ENCODE results near the gene PDZD7. TPM values are rescaled to one million over a fixed set of nuclear protein-coding genes. Genes with fewer than 3 reads are reported as not detected.

PDZD7 gene
- total RNA-seq, 1 experiment from 2014 or later, result 1.4 TPM

DNA sequence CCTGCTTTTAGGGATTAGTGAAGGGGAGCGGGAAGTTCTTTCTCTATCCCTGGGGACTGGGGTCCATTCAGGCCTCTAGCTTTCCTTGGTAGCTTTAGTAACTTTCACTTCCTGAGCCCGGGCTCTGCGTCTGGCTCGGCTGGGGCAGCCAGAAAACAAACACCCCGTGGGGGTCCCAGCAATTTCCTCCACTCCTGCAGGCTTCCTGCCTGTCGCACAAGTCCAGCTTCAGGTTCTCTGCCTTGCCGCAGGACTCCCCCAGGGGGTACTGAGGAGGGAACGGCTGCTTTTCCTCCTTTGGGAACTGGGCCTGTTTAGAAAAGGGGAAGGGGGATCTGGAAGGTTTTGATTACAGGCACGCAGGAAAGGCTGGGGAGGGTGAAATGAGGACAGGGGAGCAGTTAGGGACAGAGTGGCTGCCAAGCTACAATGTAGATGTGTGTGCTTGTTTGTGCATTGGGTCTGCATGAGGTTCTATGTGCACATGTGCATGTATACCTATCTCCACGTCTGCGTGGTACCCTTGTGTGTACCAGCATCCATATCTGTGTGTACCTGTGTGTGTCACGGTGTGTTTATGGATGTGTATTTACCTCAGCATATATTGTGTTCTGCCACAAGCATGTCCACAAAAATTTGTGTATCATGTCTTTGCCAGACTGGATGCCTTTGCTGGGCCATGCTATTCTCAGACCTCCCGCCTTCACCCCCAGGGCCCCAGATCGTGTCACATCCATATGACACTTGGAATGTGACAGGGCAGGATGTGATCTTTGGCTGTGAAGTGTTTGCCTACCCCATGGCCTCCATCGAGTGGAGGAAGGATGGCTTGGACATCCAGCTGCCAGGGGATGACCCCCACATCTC, 32.9 kb upstream of the PDZD7 start:
- Histone ChIP-seq H3K4me3 (peak overlapping the region; percentile 82), H3K27me3 (no peaks in the 10 kb centered on the region)

DNA sequence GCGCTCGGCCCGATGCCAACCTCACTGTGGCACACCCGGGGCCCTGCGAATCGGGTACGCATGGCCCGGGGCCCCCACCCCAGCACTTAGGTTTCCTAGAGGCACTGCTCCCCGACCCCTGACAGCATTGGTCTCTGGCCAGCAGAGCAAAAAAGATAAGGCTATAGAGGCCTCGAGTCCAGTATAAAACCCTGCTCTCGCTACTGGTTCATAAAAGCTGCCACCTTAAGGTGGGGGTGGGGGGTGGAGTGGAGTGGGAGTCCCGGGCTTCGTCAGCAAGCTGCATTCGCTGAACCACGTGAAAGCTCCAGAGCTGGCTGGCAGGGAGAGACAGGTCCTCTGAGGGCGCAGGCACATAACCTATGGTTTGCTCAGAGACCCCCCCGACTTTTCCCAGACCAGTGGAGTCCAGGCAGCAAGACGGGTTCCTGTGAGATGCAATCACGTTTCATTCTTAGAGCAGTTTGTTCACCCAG, 32.2 kb upstream of the PDZD7 start:
- DNase-seq, result no peak
- no peaks in the 10 kb centered on the region for H3K27me3 ChIP-seq
- peak overlapping the region; percentile 82 for H3K4me3 ChIP-seq
- H3K36me3 ChIP-seq, result peaks cover 19% of the 10 kb centered on the region
- H3K9me3 ChIP-seq, result no peaks in the 10 kb centered on the region

More for the DNA sequence above, 32.9 kb upstream of the PDZD7 start:
- Histone ChIP-seq H3K36me3 (peaks cover 19% of the 10 kb centered on the region), H3K9me3 (no peaks in the 10 kb centered on the region)
- DNase-seq, result no peak

DNA sequence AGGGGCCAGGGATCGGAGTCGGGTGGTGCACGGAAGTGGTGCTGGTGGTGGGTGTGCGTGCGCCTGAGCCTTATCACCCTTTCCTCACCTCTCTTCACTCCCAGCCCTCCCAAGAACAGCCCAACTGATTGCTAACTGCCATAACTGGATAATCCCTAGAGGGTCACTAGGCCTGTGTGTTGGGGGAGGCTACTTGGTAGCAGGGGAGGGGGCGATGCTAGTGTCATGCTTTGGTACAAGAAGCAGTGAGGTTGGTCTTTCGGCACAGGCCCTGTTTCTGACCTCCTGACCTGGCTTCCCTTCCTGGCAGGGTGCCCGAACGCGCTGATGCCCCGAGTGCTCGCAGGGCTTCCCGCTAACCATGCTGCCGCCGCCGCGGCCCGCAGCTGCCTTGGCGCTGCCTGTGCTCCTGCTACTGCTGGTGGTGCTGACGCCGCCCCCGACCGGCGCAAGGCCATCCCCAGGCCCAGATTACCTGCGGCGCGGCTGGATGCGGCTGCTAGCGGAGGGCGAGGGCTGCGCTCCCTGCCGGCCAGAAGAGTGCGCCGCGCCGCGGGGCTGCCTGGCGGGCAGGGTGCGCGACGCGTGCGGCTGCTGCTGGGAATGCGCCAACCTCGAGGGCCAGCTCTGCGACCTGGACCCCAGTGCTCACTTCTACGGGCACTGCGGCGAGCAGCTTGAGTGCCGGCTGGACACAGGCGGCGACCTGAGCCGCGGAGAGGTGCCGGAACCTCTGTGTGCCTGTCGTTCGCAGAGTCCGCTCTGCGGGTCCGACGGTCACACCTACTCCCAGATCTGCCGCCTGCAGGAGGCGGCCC, 31.5 kb upstream of the PDZD7 start:
- Histone ChIP-seq H3K4me3 (peak overlapping the region; percentile 82), H3K27me3 (no peaks in the 10 kb centered on the region), H3K9me3 (no peaks in the 10 kb centered on the region), H3K36me3 (peaks cover 19% of the 10 kb centered on the region)
- DNase-seq, result peak; percentile 74

DNA sequence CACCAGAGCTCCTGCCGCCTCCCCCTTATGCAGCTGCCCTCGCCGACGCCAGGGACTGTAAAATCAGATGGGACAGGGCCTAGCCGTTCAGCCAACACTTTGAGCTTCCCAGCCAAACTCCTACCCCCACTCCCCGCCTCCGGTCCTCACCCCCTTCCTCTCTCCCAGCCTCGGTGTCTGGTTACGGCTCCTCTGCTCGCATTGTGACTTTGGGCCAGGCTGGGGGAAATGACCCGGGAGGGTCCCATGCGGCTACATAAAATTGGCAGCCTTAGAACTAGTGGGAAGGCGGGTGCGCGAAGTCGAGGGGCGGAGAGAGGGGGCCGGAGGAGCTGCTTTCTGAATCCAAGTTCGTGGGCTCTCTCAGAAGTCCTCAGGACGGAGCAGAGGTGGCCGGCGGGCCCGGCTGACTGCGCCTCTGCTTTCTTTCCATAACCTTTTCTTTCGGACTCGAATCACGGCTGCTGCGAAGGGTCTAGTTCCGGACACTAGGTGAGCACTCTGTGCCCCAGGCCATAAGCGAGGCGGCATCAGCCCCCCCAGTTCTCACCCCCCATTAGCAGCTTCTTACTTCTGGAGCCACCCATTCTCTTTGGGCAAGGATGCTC, 30.8 kb upstream of the PDZD7 start, which contains the start of gene KAZALD1:
TSS of gene KAZALD1 (plus strand) at position 366 of the 608 bp plus-strand sequence. CDS start 604 bp downstream, outside the sequence.
- DNase-seq, result peak; percentile 82
- Histone ChIP-seq H3K9me3 (no peaks in the 10 kb centered on the region), H3K4me3 (peak within 1 kb of the TSS; percentile 82), H3K27me3 (no peaks in the 10 kb centered on the region), H3K36me3 (peaks cover 19% of the 10 kb centered on the region)

DNA sequence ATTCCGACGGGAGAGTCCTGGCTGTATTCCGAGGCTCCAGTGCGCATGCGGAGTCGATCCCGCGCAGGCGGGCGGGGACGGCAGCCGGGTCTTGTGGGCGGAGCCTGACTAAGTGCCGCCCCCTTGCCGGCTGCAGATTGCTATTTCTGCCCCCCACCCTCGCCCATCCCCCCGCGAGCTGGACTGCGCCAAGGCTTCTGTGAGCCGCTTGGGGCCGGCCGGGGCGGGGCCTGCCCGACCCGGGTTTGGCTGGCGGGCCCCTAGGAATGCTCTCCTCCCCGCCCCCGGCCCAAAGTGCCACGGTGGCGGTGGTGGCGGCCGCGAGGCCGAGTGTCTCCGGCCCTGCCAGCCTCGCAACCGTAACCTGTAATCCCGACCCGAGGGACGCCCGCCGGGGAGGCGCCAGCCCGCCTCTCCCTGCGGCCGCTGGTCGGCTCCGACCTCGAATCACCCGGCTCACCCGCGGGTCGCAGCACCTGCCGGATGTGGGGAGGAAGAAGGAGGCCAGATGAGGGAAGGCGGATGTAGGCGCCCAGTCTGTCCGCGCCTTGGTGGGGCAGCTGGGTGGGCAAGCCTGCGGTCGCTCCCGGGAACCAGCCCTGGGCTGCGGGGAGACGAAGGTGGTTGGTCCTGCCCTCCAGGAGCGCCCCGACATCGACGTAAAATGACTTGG, 30.2 kb upstream of the PDZD7 start:
- peak; percentile 98 for DNase-seq

DNA sequence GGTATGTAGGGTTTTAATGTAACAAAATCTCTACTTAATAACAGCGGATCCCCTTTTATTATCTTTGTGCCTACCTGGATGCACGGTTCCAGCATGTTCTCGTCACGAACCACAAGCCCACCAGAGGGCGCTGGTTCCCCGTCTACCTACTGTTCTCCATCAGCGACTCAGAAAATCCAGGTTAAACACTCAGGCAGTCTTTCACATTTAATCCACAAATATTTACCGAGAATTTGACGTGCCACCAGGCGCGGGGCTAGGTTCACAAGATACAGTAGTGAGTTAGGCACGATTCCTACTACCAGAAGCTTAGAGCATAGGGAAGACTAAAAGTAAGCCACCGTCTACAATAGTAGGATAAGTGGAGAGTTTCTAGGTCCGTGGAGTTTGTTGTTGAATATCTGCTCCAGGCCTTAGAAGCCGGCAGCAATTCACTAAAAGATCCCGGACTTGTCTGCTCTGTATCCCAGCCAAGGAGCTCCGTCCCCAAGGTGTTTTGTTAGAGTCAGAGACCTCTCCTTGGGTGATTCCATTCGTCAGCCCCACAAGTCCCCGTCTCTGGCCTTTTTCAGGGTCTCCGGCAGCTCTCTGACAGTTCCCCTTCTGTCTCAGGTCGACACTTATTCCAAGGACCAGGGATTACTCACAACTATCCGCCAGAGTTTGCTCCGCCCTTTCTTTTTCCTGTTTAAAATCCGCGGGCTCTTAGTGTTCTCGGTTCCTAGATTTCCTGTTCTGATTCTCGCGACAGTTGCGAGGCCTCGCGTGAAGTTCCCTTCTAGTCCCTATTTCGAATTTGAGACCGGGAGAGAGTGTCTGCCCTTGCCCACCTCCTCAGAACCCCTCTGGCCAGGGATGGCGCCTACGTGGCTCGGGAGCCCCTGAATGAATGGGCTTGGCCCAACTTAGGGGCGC, 29.4 kb upstream of the PDZD7 start:
- Histone ChIP-seq H3K9me3 (no peaks in the 10 kb centered on the region), H3K36me3 (peaks cover 25% of the 10 kb centered on the region), H3K4me3 (peak overlapping the region; percentile 82), H3K27me3 (no peaks in the 10 kb centered on the region)
- DNase-seq, result peak; percentile 89

More for the DNA sequence above, 30.2 kb upstream of the PDZD7 start:
- H3K4me3 ChIP-seq, result peak overlapping the region; percentile 82
- H3K36me3 ChIP-seq, result peaks cover 21% of the 10 kb centered on the region
- H3K9me3 ChIP-seq, result no peaks in the 10 kb centered on the region
- H3K27me3 ChIP-seq, result no peaks in the 10 kb centered on the region

DNA sequence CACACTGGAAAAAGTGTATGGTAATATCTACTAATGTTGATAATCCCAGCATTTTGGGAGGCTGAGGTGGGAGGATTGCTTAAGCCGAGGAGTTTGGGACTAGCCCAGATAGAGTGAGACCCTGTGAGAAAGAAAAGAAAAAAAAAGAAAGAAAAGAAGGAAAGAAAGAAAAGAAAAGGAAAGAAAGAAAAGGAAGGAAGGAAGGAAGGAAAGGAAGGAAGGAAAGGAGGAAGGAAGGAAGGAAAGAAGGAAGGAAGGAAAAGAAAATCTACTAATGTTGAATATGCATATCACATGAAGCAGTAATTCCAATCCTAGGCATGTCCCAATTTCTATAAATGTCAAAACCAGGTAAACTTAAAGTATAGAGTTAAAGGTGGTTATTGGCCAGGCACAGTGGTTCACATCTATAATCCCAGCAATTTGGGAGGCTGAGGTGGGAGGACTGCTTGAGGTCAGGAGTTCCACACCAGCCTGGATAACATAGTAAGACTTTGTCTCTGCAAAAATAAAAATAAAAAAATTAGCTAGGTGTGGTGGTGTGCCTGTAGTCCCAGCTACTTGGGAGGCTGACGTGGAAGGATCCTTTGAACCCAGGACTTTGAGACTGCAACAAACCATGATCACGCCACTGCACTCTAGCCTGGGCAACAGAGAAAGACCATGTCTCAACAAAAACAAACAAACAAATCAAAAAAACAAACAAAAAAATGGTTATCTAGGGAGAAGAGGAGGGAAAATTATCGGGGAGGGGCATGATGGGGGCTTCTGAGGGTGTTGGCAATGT, 25.6 kb upstream of the PDZD7 start:
- H3K9me3 ChIP-seq, result no peaks in the 10 kb centered on the region
- H3K27me3 ChIP-seq, result no peaks in the 10 kb centered on the region
- no peak for DNase-seq
- H3K36me3 ChIP-seq, result peaks cover 7% of the 10 kb centered on the region
- no peak overlapping the region for H3K4me3 ChIP-seq

DNA sequence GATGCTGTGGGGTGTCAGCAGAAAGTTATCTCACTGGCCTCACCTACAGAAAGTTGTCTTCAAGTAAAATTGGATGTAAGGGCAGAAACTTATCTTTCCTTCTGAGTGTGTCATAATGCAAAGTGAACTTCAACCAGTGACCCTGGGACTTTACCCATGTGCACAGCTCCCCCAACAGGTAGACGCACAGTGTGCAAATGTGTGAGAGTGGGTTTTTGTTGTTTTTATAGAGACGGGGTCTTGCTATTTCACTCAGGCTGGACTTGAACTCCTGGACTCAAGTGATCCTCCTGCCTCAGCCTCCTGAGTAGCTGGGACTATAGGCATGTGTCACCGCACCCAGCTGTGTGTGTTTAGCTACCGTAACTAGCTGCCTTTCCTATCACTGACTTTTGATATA, 24.5 kb upstream of the PDZD7 start:
- no peak for DNase-seq

DNA sequence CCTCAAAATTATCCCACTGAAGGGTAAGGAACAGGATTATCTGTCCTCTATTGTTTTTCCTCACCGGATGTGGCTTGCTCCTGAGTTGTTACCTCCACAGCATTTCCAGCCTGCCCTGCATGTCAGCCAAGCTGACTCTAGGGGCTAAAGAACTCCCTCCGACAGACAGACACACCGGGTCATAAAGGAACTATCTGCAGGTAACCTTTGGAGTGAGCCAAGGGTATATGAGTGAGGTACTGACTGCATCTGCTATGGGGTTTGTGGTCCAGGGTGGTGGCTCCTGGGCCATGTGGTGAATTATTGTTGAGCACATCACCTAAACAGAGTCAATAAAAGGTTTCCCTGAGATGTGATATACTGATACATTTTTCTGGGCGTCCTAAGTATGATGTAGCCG, 23.9 kb upstream of the PDZD7 start:
- Histone ChIP-seq H3K9me3 (no peaks in the 10 kb centered on the region), H3K27me3 (no peaks in the 10 kb centered on the region), H3K36me3 (peaks cover 7% of the 10 kb centered on the region), H3K4me3 (no peak overlapping the region)
- DNase-seq, result no peak

More for the DNA sequence above, 24.5 kb upstream of the PDZD7 start:
- Histone ChIP-seq H3K9me3 (no peaks in the 10 kb centered on the region), H3K4me3 (no peak overlapping the region), H3K36me3 (peaks cover 7% of the 10 kb centered on the region), H3K27me3 (no peaks in the 10 kb centered on the region)

DNA sequence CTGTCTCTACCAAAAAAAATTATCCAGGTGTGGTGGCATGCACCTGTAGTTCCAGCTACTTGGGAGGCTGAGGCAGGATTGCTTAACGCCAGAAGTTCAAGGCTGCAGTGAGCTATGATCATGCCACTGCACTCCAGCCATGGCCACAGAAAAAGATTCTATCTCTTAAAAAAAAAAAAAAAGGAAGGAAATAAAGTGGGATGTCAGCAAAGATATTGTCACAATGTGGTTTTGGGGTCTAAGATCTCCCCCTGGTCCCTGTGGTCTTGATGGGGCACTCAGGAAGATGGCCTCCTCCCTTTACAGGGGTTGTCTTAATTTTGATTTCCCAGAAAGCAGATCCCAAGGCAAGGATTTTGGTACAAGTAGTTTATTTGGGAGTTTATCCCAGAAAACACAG, 23.4 kb upstream of the PDZD7 start:
- Histone ChIP-seq H3K9me3 (no peaks in the 10 kb centered on the region), H3K36me3 (peaks cover 7% of the 10 kb centered on the region), H3K4me3 (no peak overlapping the region), H3K27me3 (no peaks in the 10 kb centered on the region)
- no peak for DNase-seq

DNA sequence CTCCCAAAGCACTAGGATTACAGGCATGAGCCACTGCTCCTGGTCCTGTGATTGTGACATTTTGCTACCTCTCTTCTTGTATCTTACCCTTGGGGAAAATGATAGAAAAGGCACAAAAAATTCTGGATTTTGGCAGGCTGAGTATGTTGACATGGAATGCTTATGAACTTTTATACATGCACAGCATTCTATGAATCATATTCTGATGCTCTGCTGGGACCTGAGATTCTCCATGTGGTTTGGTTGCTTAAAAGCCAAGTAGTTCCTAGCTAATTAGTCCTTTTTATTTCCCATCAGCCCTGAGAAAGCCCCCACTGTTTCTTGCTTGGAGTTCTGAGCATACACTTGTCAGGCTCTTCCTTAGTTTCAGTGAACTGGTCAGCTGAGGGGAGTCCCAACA, 22.6 kb upstream of the PDZD7 start:
- Histone ChIP-seq H3K36me3 (peaks cover 7% of the 10 kb centered on the region), H3K4me3 (no peak overlapping the region), H3K9me3 (no peaks in the 10 kb centered on the region), H3K27me3 (no peaks in the 10 kb centered on the region)
- DNase-seq, result no peak

DNA sequence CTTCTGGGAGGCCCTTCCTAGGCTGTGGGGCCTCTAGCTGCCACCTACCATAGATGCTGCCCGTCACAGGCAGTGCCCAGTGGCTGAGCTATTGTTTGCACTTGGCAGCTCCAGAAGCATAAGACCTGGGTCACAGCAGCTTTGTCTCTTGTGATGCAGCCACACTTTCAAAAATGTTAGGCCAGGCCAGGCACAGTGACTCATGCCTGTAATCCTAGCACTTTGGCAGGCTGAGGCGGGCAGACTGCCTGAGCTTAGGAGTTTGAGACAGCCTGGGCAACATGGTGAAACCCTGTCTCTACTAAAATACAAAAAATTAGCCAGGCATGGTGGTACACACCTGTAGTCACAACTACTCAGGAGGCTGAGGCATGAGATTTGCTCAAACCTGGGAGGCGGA, 21.4 kb upstream of the PDZD7 start:
- DNase-seq, result peak; percentile 89
- Histone ChIP-seq H3K4me3 (no peak overlapping the region), H3K9me3 (no peaks in the 10 kb centered on the region)

DNA sequence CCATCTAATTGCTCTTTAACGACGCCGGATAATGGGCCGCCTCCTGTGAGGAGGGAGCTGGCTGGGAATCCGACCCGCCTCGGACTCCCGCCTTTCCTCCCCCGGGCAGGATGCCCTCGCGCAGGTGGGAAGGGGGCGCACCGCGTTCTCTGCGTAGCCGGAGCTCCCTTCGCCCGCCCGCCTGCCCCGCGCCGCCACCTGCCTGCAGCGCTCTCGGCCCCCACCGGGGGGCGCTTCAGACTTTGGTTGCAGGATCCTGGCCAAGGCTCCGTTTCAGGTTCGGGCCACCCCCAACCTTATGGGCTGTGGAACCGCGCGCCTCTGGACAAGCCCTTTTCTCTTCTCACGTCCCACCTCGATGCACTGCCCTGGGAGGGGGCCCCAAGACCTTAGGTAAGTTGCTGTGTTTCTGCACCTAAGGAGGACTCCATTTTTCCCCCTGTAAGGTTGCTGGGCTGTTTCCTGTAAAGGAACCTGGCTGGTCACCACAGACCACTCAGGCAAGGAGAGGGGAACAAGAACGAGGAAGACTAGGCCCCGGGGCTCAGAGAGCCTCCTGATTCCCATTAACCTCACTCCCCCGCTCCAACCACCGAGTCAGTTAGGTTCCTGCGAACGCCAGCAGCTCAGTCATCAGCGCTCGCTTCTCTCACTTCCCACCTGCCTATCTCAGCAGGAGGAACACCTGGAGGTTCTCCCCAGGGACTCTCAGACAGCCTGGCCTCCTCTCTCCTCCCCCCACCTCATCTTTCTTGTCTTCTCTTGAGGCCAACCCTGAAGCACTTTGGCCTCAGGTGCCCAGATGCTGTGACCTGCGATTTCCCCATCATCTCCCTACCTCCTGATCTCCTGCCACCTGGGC, 19.5 kb upstream of the PDZD7 start:
- Histone ChIP-seq H3K4me3 (0 out of 2 replicates have a peak overlapping the region, but pooled peaks have one; percentile 10), H3K9me3 (no peaks in the 10 kb centered on the region)
- peak; percentile 60 for DNase-seq

More for the DNA sequence above, 21.4 kb upstream of the PDZD7 start:
- no peaks in the 10 kb centered on the region for H3K27me3 ChIP-seq
- H3K36me3 ChIP-seq, result peaks cover 7% of the 10 kb centered on the region

More for the DNA sequence above, 19.5 kb upstream of the PDZD7 start:
- Histone ChIP-seq H3K36me3 (peaks cover under 1% of the 10 kb centered on the region; the same call in 1 of the 2 replicates), H3K27me3 (no peaks in the 10 kb centered on the region)

Data from MG63 (cell line).